AG04449 (cell line): ENCODE results near the gene NALCN.

Source experiments
- CTCF ChIA-PET: fragments of 350-600 bp; formaldehyde crosslinking; extraction: SDS; loops from one replicate; lab custom pipeline; 2021; ENCODE audit warnings: antibody characterized with exemption; lab: Yijun Ruan, JAX
- POLR2A ChIA-PET: fragments of 400-600, 350-600 bp; formaldehyde crosslinking; extraction: SDS; loops from one replicate; lab custom pipeline; 2020; ENCODE audit warnings: antibody characterized with exemption, inconsistent platforms; lab: Yijun Ruan, JAX
- DNase-seq: peaks from one replicate; pipeline ENCODE4 v3.0.0-alpha.2; 2010; ENCODE audit warnings: low read depth, low spot score
- H3K4me3 ChIP-seq: 2 replicates; pipeline ENCODE4 v1.5.1; 2011; ENCODE audit warnings: low read depth, mild to moderate bottlenecking, control low read depth, low read length
- CTCF ChIP-seq: IDR thresholded peaks from one replicate; pipeline ENCODE4 v1.5.1; 2011; ENCODE audit warnings: mild to moderate bottlenecking, moderate library complexity, low read length, control low read depth, inconsistent platforms; ENCODE audit not compliant: insufficient read depth; ENCODE audit errors: missing control alignments

The NALCN gene

DNA sequence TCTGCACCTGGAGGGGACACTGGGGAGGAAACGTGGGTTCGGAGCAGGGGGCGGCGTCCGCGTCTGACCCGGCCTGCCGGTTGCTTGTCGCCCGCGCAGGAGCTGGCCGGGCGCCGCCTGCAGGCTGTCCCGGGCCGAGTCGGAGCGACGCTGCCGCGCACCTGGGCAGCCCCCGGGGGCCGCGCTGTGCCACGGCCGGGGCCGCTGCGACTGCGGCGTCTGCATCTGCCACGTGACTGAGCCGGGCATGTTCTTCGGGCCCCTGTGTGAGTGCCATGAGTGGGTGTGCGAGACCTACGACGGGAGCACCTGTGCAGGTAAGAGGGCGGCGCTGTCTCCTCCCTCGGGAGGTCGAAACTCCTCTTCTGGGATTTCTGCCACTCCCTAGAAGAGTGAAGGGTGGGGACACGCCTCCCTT, 37.5 kb upstream of the NALCN start:
- no peak for DNase-seq
- peak; percentile 48 for TF ChIP-seq CTCF

DNA sequence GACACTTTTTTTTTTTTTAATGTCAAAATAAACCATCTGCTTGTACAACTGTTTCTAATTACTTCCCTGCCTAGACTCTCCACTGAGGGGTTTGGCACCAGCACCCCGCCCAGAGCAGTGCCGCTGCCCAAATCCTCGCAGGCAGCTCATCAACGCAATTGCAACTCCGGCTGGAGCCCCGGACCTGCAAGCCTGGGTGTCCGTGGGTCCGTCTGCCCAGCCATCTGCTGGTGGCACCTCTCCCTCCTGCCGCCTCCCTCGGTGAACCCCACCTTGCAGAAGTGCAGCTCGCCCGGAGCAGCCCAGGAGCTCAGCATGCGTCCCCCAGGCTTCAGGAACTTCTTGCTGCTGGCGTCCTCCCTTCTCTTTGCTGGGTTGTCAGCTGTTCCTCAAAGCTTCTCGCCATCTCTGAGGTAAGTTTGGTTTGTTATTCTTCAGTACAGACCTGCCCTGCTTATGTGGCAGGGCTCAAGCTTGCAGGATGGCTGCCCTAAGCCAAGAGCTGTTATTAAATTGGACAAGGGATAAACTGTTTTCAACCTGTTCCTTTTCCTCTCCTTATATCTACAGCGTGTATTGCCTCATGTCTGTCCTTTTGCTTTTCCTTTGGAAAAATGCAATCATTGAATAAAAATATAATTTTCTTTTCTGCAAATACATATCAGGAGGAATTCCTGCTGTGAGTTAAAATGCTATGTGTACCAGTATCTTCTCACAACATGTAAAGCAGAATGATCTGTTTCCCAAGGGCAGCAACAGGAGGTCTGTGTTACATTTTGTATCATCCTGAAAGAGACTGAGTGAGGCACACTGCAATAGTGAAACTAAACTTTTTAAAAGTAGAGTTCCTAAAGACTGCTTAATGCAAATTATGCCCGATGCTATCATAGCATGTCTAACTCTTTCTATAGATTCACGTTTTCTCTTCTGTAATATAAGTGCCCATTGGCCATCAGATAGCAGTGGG, 36.5 kb upstream of the NALCN start, which contains the start of gene ITGBL1:
ITGBL1 (plus strand) TSS at position 157 of the 967 bp plus-strand sequence; CDS start at position 316, 159 bp downstream.
- ChIA-PET POLR2A (interaction anchor here (1.0 to 2.7 kb wide), 2 partner anchors 54 to 146 kb away, joined by 3 to 11 read pairs; no protein-coding TSS in a partner anchor), CTCF (interaction anchor here (0.7 to 7.7 kb wide), 10 partner anchors 13 to 309 kb away, joined by 3 to 53 read pairs (median 4); no protein-coding TSS in a partner anchor)
- TF ChIP-seq CTCF: no peak
- H3K4me3 ChIP-seq: peak within 1 kb of the TSS; percentile 86
- DNase-seq: no peak

More for the DNA sequence above, 37.5 kb upstream of the NALCN start:
- POLR2A ChIA-PET: interaction anchor here (2.7 kb wide), 1 partner anchor 55 kb away, joined by 11 read pairs; no protein-coding TSS in a partner anchor
- H3K4me3 ChIP-seq: peak overlapping the region; percentile 86
- CTCF ChIA-PET: interaction anchor here (0.9 to 7.7 kb wide), 8 partner anchors 17 to 310 kb away, joined by 3 to 53 read pairs (median 4); no protein-coding TSS in a partner anchor

DNA sequence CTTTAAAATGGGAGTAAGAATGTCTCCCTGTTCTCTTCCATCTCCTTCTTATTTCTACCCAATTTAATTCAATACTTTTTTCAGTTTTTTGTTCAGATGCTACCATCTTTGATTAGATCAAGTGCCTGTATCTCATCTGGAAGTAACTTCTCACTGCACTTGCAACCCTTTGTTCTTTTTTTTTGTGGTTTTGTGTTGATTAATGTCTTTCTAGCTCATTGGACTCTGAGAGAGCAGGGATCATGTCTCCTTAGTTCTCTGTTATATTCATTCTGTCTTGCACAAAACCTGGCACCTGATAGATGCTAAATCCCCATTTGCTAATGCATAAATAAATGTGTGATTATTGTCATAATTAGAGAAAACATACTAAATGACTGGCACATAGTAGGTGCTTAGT, 35.3 kb upstream of the NALCN start:
- TF ChIP-seq CTCF: no peak
- ChIA-PET POLR2A (no interaction called here), CTCF (interaction anchor here (1.6 to 7.7 kb wide), 3 partner anchors 14 to 307 kb away, joined by 5 to 53 read pairs (median 18); no protein-coding TSS in a partner anchor)
- H3K4me3 ChIP-seq: no peak overlapping the region; the same call in 1 of the 2 replicates
- DNase-seq: no peak

GRCh38 chr13:101450749-101451130, 34.4 kb upstream of the NALCN start:
- 0 out of 2 replicates have a peak overlapping the region, but pooled peaks have one; percentile 4 for H3K4me3 ChIP-seq
- no peak for DNase-seq
- POLR2A ChIA-PET: interaction anchor here (0.7 kb wide), 1 partner anchor 144 kb away, joined by 3 read pairs; no protein-coding TSS in a partner anchor
- CTCF ChIA-PET: interaction anchor here (0.8 to 1.3 kb wide), 2 partner anchors 142 to 306 kb away, joined by 3 read pairs; no protein-coding TSS in a partner anchor
- no peak for TF ChIP-seq CTCF

- peak; percentile 52 for DNase-seq
- TF ChIP-seq CTCF: no peak
- H3K4me3 ChIP-seq: no peak overlapping the region
- ChIA-PET POLR2A (interaction anchor here (0.6 to 0.7 kb wide), 2 partner anchors 143 to 278 kb away, joined by 3 read pairs; no protein-coding TSS in a partner anchor), CTCF (interaction anchor here (0.8 to 1.3 kb wide), 2 partner anchors 142 to 305 kb away, joined by 3 read pairs; no protein-coding TSS in a partner anchor)
Observed at GRCh38 chr13:101449790-101450748, 33.8 kb upstream of the NALCN start.
